HepG2 (cell line): ENCODE measurements around the gene RRBP1. TPM values are rescaled to one million over a fixed set of nuclear protein-coding genes. Genes with fewer than 3 reads are reported as not detected.
A peak's percentile ranks its signal among the peaks of the same experiment; 100 is the strongest.

Experiments
- ATF5 ChIP-seq: sonication (generic); formaldehyde crosslinking; IDR thresholded peaks from 2 replicates; pipeline ENCODE4 v1.4.0; 2020; ENCODE audit warnings: mild to moderate bottlenecking, low read depth, missing genetic modification reagents
- CBFB ChIP-seq: sonication (generic); formaldehyde crosslinking; IDR thresholded peaks from 2 replicates; pipeline ENCODE4 v1.4.0; 2020; ENCODE audit warnings: missing genetic modification reagents
- FOXM1 ChIP-seq: sonication (generic); formaldehyde crosslinking; IDR thresholded peaks from 2 replicates; pipeline ENCODE4 v1.5.0; 2020; ENCODE audit warnings: missing genetic modification reagents
- GRHL1 ChIP-seq: sonication (generic); formaldehyde crosslinking; conservative IDR thresholded peaks from 2 replicates; pipeline ENCODE4 v1.8.0; 2022; ENCODE audit warnings: missing genetic modification reagents
- HDAC6 ChIP-seq: fragments of 200-600 bp; sonication (generic); IDR thresholded peaks from 2 replicates; pipeline ENCODE4 v1.7.0; 2017; ENCODE audit warnings: mild to moderate bottlenecking, antibody characterized with exemption, low read length, low read depth
- KLF9 ChIP-seq: IDR thresholded peaks from 2 replicates; pipeline ENCODE4 v1.6.1; 2016; ENCODE audit warnings: low read depth
- MAF1 ChIP-seq: sonication (generic); formaldehyde crosslinking; IDR thresholded peaks from 2 replicates; pipeline ENCODE4 v1.5.0; 2020; ENCODE audit warnings: missing genetic modification reagents, borderline replicate concordance
- RFX5 ChIP-seq: IDR thresholded peaks from 2 replicates; pipeline ENCODE4 v1.6.1; 2011; ENCODE audit warnings: low read depth, low read length, improper control_type of control experiment
- SNRNP70 ChIP-seq: fragments of 200-400 bp; formaldehyde crosslinking; IDR thresholded peaks from 2 replicates; pipeline ENCODE4 v1.6.1; 2017; ENCODE audit warnings: mild to moderate bottlenecking, low read depth, low read length, moderate library complexity
- SP5 ChIP-seq: IDR thresholded peaks from 2 replicates; pipeline ENCODE4 v1.6.1; 2016; ENCODE audit warnings: low read depth, borderline replicate concordance
- SPEN ChIP-seq: sonication (generic); formaldehyde crosslinking; IDR thresholded peaks from 2 replicates; pipeline ENCODE4 v1.5.1; 2020; ENCODE audit warnings: low read depth, mild to moderate bottlenecking, missing genetic modification reagents
- STAT5B ChIP-seq: sonication (generic); formaldehyde crosslinking; IDR thresholded peaks from 2 replicates; pipeline ENCODE4 v1.4.0; 2020; ENCODE audit warnings: missing genetic modification reagents
- TCF12 ChIP-seq, 2 experiments: fragments of 450-650 bp in 1 of 2; sonication (generic) in 1 of 2; formaldehyde crosslinking in 1 of 2; IDR thresholded peaks; 2 replicates each; pipeline versions ENCODE4 v1.6.1 to v1.8.0; 2017 to 2022; ENCODE audit warnings: antibody characterized with exemption in 1 of 2, mild to moderate bottlenecking in 1 of 2, missing genetic modification reagents in 1 of 2, moderate library complexity in 1 of 2
- TRIM24 ChIP-seq: sonication (generic); formaldehyde crosslinking; IDR thresholded peaks from 2 replicates; pipeline ENCODE4 v1.8.0; 2022; ENCODE audit warnings: mild to moderate bottlenecking, missing genetic modification reagents
- ZC3H4 ChIP-seq: sonication (generic); formaldehyde crosslinking; IDR thresholded peaks from 2 replicates; pipeline ENCODE4 v1.4.0; 2020; ENCODE audit warnings: missing genetic modification reagents, borderline replicate concordance
- ZFP41 ChIP-seq: sonication (generic); formaldehyde crosslinking; IDR thresholded peaks from 2 replicates; pipeline ENCODE4 v1.4.0; 2020; ENCODE audit warnings: mild to moderate bottlenecking, missing genetic modification reagents, borderline replicate concordance
- ZKSCAN8 ChIP-seq: IDR thresholded peaks from 2 replicates; pipeline ENCODE4 v1.6.1; 2016; ENCODE audit warnings: borderline replicate concordance, missing genetic modification reagents, missing compliant biosample characterization
- ZNF142 ChIP-seq: sonication (generic); formaldehyde crosslinking; IDR thresholded peaks from 2 replicates; pipeline ENCODE4 v1.4.0; 2020; ENCODE audit warnings: missing genetic modification reagents
- ZNF143 ChIP-seq: sonication (generic); formaldehyde crosslinking; IDR thresholded peaks from 2 replicates; pipeline ENCODE4 v1.4.0; 2020; ENCODE audit warnings: missing genetic modification reagents
- ZNF30 ChIP-seq: sonication (generic); formaldehyde crosslinking; IDR thresholded peaks from 2 replicates; pipeline ENCODE4 v1.5.0; 2020; ENCODE audit warnings: mild to moderate bottlenecking, missing genetic modification reagents
- ZNF816 ChIP-seq: sonication (generic); formaldehyde crosslinking; IDR thresholded peaks from 2 replicates; pipeline ENCODE4 v1.8.0; 2022; ENCODE audit warnings: missing genetic modification reagents, mild to moderate bottlenecking, borderline replicate concordance
- ZSCAN21 ChIP-seq: sonication (generic); formaldehyde crosslinking; IDR thresholded peaks from 2 replicates; pipeline ENCODE4 v1.8.0; 2022; ENCODE audit warnings: mild to moderate bottlenecking, missing genetic modification reagents, moderate library complexity, borderline replicate concordance
- polyA plus RNA-seq, 8 experiments: library from polyadenylated mRNA; depleted of rRNA in 3 of 8; stranded (reverse) in 7 of 8; unstranded in 1 of 8; fragments of >200 nt; fragmentation: Illumina TruSeq in 4 of 8; extraction: Trizol in 4 of 8; gene quantifications; 2 replicates each; pipeline versions ENCODE4 v1.2.1 to v1.2.3, GENCODE V29; 2011 to 2016; ENCODE audit warnings: low read depth in 4 of 8, missing spikeins in 1 of 8, mixed read lengths in 1 of 8; ENCODE audit not compliant: insufficient read depth in 1 of 8
- total RNA-seq, 5 experiments: library from RNA; depleted of rRNA; stranded (reverse); fragments of >200 nt; fragmentation: Illumina TruSeq; extraction: Trizol; gene quantifications; 2 replicates each; pipeline ENCODE4 v1.2.3, GENCODE V29; 2016; ENCODE audit warnings: low read depth in 1 of 5

Gene RRBP1
- total and polyA plus RNA-seq, 2 of the 13 experiments (the other 11 are each of a cell fraction or from before 2014, with no cell fraction given), result 150 to 222 TPM

- TF ChIP-seq STAT5B, result 0 out of 2 replicates have a peak, but pooled peaks have one; percentile 46
- TF ChIP-seq TRIM24 (CRISPR knock-in tag), result no peak
- no peak for TF ChIP-seq ZC3H4 (CRISPR knock-in tag)
- TF ChIP-seq ZSCAN21 (CRISPR knock-in tag), result peak; percentile 97
- TF ChIP-seq KLF9 (CRISPR knock-in tag), result no peak
- no peak for TF ChIP-seq HDAC6
- TF ChIP-seq ZKSCAN8 (CRISPR knock-in tag), result peak; percentile 96
- no peak for TF ChIP-seq GRHL1
- no peak for TF ChIP-seq RFX5
- TF ChIP-seq ZNF816 (CRISPR knock-in tag), result peak; percentile 98
- peak; percentile 32 for TF ChIP-seq ZFP41 (CRISPR knock-in tag)
- TF ChIP-seq SP5, result peak; percentile 90
- TF ChIP-seq ZNF30 (CRISPR knock-in tag), result no peak
- TF ChIP-seq FOXM1 (CRISPR knock-in tag), result no peak
- no peak; the same call in 1 of the 2 replicates for TF ChIP-seq MAF1 (CRISPR knock-in tag)
- peak; percentile 87 for TF ChIP-seq SPEN
- no peak for TF ChIP-seq SNRNP70
- TF ChIP-seq ZNF143 (CRISPR knock-in tag), result no peak
- TF ChIP-seq ZNF142 (CRISPR knock-in tag), result peak; percentile 75; the same call in 1 of the 2 replicates
- TF ChIP-seq TCF12 (IDR thresholded peaks at IDR 0.05), result no peak
- TF ChIP-seq TCF12 (CRISPR knock-in tag; IDR thresholded peaks at IDR 0.05), result peak; percentile 99
- TF ChIP-seq ATF5 (CRISPR knock-in tag), result peak; percentile 29; the same call in 1 of the 2 replicates
- TF ChIP-seq CBFB (CRISPR knock-in tag), result peak; percentile 68; the same call in 1 of the 2 replicates
Measured at GRCh38 chr20:17684077-17684888, 2.2 kb upstream of the RRBP1 start (continued).
